Epithelial cell of prostate (primary cell): ENCODE results near the gene MRPL43.
"Not testable (repeated sequence)": the region's sequence is repeated elsewhere in the genome, so short reads cannot be mapped to it uniquely, and the experiment has no call there.

Experiments
- DNase-seq: peaks from one replicate; pipeline ENCODE4 v3.0.0-alpha.2; 2011; ENCODE audit warnings: low read depth, low spot score
- H3K27ac ChIP-seq: fragments of 450-650 bp; 2 replicates; pipeline ENCODE4 v1.5.1; 2017; ENCODE audit warnings: mild to moderate bottlenecking

The MRPL43 gene

GRCh38 chr10:100986623-100986951 lies 710 bp downstream of the MRPL43 start:
- H3K27ac ChIP-seq = peak overlapping the region; percentile 81
- no peak for DNase-seq

- no peak for DNase-seq
- no peak overlapping the region for H3K27ac ChIP-seq
These were observed 2.0 kb downstream of the MRPL43 start for GRCh38 chr10:100985336-100985735.

DNA sequence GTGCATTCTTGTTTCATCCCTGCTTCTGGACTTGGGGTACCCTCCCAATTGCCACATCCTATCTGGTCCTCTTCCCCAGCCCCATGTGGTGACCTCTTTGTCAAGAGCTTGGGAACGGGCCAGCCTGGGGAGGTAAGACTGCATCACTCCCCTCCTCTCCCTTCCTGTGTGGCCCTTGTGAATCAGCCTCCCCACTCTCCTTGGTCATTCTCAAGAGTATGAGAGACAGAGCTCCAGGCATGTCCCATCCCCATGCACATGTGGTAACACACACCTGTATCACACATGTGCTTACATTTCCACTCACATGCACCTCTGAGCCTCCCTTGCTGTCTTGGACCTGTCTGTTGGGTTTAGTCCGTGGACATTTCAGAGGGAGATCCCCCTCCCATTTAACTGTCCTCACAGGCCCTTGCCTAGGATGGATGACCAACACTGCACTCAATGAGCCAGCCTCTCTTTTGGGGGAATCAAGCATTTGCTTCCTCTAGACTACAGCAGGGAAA lies 2.6 kb downstream of the MRPL43 start:
- no peak for DNase-seq
- no peak overlapping the region for H3K27ac ChIP-seq

DNA sequence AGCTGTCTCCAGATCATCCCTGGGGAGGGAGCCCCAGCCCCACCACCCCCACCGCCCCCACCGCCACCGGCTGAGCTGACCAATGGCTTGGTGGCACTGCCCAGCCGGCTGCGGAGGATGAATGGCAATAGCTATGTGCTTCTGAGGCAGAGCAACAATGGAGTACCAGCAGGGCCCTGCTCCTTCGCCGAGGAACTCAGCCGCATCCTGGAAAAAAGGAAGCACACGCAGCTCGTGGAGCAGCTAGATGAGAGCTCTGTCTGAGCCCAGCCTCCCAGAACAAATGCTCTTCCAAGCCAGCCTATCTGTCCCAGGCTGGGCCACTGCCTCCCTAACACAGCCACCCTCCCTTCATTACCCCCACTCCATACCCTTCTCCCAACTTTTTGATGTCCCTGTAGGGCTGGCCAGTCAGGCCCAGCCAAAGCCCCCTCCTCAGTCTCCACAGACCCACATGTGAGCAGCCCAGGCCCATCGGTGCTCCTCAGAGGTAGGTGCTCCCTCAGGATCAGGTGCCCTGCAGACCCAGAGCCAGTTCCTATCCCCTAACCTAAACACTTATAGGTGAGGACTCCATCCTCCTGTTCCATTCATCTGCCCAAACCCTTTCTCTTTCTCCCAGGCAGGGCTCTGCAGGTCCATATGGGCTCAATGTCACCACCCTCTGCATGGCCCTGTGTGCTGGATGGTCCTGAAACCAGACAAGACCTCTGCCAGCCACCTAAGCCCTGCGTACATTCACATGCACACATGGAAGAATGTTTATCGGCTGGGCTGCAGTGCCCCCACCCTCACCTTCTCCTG lies 3.2 kb downstream of the MRPL43 start:
- DNase-seq = no peak
- H3K27ac ChIP-seq = no peak overlapping the region

DNA sequence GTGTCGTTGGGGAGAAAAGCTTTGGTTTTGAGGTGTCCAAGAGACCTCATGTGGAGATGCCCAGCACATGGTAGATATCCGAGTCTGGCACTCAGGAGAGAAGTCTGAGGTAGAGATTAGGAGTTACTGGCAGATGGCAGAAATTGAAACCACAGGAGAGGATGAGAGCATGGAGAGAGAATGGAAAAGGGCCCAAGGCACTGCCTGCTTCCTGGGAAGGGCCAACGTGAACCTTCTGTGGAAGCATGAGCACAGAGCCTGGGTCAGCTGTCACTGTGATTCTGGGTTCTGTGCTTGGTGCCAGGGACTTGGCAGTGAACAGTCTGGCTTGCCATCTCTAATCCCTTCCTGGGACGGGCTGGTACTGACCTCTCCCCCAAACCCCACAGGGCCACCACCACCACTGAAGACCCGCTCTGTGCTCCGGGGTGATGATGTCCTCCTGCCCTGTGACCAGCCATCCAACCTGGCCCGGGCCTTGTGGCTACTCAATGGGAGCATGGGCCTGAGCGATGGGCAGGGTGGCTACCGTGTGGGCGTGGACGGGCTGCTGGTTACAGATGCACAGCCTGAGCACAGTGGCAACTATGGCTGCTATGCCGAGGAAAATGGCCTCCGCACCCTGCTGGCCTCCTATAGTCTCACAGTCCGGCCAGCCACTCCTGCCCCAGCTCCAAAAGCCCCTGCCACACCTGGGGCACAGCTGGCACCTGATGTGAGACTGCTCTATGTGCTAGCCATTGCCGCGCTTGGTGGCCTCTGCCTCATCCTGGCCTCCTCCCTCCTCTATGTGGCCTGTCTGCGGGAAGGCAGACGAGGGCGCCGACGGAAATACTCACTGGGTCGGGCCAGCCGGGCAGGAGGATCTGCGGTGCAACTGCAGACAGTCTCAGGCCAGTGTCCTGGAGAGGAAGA lies 4.1 kb downstream of the MRPL43 start:
- DNase-seq = no peak
- no peak overlapping the region for H3K27ac ChIP-seq

GRCh38 chr10:100981178-100981772 lies 6.0 kb downstream of the MRPL43 start:
- no peak for DNase-seq
- H3K27ac ChIP-seq = no peak overlapping the region

DNA sequence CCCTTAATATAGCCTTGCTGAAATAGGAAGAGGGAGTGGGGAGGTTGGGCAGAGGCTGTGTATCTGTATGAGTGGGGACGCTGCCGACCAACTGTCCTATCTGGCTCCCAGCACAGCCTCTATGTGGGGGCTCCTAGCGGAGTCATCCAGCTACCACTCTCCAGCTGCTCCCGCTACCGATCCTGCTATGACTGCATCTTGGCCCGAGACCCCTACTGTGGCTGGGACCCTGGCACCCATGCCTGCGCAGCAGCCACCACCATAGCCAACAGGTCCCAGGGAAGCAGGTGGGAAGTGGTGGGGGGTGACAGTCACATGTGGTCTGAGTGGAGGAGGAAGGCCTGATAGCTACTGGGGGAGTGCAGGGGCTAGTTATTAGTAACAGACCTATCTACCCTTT lies 6.6 kb downstream of the MRPL43 start:
- DNase-seq = no peak
- no peak overlapping the region for H3K27ac ChIP-seq

DNA sequence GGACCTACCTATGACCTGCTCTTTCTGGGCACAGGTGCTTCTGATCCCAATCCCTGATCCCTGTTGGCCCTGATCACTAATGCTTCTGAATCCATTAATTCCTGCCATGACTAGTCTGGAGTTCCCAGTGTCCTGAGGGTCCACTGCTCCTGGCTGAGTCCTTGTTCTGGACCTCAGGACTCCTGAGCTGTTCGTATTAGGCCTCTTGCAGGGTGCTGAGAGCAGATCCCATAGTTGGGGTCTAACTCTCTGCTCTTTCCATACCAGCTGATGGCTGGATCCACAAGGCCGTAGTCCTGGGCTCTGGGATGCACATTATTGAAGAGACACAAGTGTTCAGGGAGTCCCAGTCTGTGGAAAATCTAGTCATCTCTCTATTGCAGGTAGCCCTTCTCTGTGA lies 7.0 kb downstream of the MRPL43 start:
- H3K27ac ChIP-seq = no peak overlapping the region
- DNase-seq = no peak

DNA sequence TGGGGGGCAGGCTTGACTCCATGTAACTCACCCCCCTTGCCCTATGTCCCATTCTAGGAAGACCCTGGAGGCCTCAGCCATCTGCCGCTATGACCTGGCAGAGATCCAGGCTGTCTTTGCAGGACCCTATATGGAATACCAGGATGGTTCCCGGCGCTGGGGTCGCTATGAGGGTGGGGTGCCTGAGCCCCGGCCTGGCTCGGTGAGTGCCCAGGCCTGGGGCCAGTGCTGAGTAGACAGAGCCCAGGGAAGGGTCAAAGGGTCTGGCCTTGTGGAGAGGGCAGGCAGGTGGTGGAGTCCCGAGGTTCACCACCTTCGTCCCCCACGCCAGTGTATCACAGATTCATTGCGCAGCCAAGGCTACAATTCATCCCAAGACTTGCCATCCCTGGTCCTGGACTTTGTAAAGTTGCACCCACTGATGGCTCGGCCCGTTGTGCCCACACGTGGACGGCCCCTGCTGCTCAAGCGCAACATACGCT lies 7.5 kb downstream of the MRPL43 start:
- DNase-seq = no peak
- H3K27ac ChIP-seq = no peak overlapping the region

- DNase-seq = no peak
- no peak overlapping the region for H3K27ac ChIP-seq
These were observed 8.4 kb downstream of the MRPL43 start for GRCh38 chr10:100978901-100979195.

GRCh38 chr10:100978121-100978900 lies 9.0 kb downstream of the MRPL43 start:
- H3K27ac ChIP-seq = no peak overlapping the region
- no peak for DNase-seq

GRCh38 chr10:100977436-100977835 lies 9.9 kb downstream of the MRPL43 start:
- no peak overlapping the region for H3K27ac ChIP-seq
- no peak for DNase-seq

DNA sequence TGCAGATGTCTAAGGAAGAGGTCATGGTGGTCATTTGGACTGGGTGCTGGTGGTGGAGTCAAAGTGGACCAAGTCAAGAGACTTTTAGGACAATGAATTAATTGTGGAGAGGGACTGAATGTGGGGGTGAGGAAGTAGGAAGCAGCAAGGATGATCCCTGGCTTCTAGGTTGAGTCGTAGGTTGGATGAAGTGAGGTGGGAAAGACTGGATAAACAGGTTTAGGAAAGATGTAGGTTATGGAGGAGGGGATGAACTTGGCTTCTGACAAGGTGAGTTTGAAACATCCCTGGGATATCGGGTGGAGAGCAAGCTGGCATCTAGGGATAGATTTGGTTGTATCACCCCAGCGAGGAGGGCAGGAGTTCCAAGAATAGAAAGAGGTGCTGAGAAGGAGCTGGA lies 10.4 kb downstream of the MRPL43 start:
- DNase-seq = no peak
- H3K27ac ChIP-seq = no peak overlapping the region

GRCh38 chr10:100975397-100975796 lies 11.9 kb downstream of the MRPL43 start:
- not testable (repeated sequence) for H3K27ac ChIP-seq, DNase-seq

GRCh38 chr10:100972904-100973535 lies 14.3 kb downstream of the MRPL43 start:
- H3K27ac ChIP-seq = no peak overlapping the region
- DNase-seq = no peak

GRCh38 chr10:100972115-100972903 lies 15.0 kb downstream of the MRPL43 start:
- no peak for DNase-seq
- H3K27ac ChIP-seq = no peak overlapping the region

DNA sequence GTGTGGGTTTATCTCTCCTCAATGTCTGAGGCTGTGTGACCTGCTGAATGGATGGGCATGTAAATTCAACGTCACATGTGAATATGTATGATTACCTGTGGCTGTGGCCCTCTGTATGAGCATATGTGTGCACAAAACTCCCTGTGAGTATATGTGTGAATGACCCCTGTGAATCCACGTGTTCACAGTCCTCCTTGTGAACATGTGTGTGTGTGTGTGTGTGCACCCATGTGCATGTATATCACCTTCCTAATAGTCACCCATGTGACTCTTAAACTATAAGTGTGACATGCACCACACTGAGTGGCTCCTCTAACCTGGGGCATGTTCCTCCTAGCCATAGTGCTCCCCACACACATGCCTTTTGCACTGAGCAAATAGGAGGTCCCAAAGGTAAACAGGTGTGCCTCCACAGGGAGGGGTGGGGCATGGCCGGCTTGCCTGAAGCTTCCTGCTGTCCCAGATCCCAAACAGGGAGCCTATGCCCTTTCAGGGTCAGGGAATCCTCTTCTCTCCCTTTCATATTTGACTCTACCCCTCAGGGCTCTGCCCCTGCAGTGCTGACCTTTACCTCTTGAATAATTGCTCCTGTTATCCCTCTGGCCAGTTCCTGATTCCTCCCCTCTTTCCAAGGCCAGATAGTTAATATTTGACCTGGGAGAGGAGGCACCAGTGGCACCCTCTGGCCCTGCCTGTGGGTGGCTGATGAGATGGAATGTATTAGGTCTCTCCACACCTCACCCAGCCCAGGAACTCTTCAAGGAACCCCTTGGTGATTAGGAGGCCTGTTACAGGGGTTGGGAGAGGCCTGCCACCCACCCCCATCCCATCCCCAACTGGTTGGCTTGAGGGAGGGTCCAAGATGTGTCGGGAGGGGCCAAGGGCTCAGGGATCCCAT lies 16.1 kb downstream of the MRPL43 start:
- no peak overlapping the region for H3K27ac ChIP-seq
- no peak for DNase-seq
